Activated CD4-positive, alpha-beta T cell treated with anti-CD3 and anti-CD28 coated beads for 48 hours (primary cell): ENCODE results near the gene RNF5.

Experiments
- DNase-seq: peaks from one replicate; pipeline ENCODE4 v3.0.0-alpha.2; 2020

The RNF5 gene

DNA sequence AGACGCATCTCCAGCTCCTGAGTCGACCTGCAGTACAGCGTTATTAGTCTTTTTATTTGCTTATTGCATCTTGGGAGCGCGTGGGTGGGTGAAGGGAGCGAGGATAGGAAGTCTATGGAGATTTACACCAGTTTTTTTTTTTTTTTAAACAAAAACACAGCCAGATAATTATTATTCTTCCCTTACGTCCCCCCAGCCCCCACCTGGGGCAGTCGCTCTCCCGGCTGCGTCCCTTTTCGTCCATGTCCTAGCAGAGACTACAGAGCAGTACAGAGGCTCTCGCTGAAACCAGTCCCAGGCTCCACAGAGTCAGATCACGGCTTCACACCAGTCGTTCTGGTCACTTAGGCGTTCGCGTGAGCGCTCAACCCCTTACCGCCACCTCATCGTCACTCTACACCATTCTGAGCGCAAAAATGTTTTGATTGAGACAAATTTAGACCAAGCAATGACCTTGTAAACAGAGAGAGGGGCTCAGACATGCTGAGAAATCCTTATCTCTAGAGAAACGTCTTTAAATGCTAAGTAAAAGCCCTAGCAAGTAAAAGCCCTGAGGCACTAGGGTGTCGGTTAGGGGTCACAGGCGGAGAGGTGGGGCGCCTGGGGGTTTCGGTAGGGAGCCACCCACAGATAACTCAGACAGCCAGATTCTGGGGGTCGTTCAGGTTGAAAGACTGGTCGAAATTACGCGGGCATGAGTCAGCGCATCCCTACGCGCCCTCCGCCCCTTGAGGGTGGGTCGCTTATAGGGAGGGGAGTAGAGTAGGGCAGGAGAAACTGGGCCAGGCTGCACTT lies 25.2 kb upstream of the RNF5 start:
- DNase-seq, result no peak

DNA sequence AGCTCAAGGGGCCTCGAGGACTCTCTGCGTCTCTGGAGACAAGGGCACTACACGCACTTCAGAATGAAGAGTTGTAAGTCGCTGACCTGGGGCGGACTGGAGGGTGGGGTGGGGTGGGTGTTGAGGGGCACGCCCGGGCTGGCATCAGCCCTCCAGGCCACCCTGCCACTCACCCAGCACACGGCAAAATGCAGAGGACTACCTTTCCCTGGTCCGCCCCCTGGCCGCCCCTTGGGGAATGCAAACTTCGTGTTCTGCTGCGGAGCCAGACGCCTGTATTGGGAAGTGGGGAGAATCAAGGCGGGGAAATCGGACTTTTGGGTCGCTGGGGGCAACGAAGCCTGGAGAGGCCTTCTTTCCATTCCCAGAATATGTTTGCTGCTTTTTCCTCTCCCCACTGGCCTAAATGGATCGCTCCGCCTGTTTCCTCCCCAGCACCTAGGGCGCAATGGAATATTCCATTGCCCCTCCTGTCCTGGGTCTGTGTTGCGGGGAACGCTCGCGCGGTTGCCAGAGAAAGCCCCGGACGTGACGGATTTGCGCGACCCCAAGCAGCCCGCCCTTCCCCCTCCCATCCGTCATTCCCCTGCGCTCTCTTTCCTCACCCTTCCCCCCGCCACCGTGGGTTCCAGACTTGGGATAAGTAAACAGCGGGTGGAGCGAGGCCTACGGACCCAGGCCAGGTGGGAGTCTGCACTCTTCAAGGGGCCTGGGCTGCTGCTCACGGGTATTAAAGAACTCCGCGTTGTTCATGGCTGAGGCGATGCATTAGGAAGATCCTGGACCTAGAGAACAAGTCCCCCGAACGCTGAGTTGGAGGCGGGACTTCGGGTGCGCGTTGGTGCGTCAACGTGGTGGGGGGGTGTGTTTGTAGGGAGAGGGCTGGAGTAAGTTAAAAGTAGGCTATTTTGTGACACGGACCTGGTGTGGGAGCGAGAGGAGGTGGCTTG lies 24.4 kb upstream of the RNF5 start, which contains the start of gene PPT2:
PPT2 (plus strand) TSS at position 578 of the 950 bp plus-strand sequence. CDS start 454 bp downstream, outside the sequence.
- peak; percentile 86 for DNase-seq

DNA sequence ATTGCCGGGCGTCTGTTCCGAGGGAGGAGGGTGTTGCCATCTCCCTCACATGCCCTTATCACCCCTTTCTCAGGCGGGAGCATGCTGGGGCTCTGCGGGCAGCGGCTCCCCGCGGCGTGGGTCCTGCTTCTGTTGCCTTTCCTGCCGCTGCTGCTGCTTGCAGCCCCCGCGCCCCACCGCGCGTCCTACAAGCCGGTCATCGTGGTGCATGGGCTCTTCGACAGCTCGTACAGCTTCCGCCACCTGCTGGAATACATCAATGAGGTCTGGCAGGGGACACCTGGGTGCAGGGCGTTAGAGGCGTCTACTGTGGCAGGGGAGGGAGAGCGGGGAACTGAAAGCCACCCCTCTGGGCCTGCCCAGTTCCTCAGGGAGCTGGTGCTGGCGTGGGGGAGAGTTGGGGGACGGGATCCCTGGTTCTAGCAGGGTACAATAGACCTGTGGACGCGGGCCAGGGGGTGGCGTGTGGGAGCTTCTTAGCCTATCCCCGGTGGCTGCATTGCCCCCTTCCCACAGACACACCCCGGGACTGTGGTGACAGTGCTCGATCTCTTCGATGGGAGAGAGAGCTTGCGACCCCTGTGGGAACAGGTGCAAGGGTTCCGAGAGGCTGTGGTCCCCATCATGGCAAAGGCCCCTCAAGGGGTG lies 23.6 kb upstream of the RNF5 start:
- peak; percentile 70 for DNase-seq

- no peak for DNase-seq
These were observed 21.3 kb upstream of the RNF5 start for GRCh38 chr6:32156891-32157290.

GRCh38 chr6:32158052-32158451 lies 20.2 kb upstream of the RNF5 start:
- no peak for DNase-seq

DNA sequence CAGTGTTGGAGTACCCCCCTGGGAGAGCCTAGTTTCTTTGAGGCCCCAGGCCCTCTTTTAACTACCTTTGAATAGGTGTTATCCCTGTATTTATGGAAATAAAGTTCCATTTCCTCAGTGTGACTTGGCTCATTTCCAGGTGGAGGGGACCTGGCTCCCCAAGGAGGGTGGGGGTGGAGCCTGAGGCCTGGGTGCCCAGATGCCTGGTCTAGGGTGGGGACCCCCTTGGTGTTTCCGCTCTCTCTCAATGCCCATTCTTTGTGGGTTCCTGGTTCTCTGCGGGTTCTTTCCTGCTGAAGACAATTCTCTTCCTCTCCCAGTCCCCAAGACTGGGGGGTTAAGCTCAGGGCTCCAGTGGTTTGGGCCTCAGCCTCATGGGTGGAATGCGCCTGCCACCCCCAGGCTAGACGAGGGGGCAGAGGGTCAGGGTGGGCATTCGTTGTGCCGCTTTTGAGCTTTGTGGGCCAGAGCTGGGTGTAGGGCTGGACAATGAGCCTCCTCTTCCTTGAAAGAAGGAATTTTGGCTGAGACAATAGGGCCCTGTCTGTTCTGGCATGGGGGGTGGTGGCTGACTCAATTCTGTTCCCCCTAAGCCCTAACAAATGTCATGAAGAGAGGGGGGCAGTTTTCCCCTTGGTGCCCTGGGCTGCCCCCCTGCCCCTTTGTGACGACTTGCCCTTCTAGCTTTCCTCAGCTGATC lies 14.5 kb upstream of the RNF5 start:
- no peak for DNase-seq

DNA sequence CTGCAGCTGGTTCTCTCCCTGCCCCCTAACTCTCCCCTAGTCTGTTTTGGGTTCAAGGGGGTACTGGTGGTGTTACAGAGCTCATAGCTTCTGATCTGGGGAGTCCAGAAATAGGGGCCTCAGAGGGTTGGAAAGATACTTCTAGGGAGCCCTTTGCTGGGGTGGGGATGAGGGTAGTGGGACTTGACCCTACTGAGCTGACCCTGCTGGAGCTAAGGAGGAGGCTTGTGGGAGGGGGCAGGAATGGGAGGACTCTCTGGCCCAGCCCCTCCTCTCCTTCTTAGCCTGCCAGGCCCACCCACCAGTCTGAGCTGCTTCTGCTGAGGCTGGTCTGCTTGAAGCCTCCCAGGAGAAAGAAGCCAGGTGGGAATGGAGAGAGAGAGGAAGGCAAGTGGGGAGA lies 13.9 kb upstream of the RNF5 start, which contains the start of gene EGFL8:
EGFL8 (plus strand) TSS at position 301 of the 400 bp plus-strand sequence. CDS start 1,571 bp downstream, outside the sequence.
- no peak for DNase-seq

DNA sequence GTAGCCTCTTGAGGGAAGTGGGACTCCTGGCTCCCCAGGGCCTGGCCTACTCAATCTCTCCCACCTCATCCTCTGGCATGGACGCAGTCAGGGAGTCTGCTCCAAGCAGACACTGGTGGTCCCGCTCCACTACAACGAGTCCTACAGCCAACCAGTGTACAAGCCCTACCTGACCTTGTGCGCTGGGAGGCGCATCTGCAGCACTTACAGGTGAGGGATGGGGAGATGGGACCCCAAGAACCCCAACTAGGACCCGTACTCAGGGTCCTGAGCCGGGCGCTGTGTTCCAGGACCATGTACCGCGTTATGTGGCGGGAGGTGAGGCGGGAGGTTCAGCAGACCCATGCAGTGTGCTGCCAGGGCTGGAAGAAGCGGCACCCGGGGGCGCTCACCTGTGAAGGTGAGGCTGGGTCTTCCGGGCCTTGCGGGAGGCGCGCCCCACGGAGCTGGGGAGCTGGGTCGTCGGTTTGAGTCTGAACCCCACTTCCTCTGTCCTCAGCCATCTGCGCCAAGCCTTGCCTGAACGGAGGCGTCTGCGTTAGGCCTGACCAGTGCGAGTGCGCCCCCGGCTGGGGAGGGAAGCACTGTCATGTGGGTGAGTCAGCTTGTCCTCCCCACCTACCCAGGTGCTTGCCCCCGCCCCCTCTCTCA lies 11.7 kb upstream of the RNF5 start:
- DNase-seq, result no peak

- DNase-seq, result no peak
These were observed 10.9 kb upstream of the RNF5 start for GRCh38 chr6:32167154-32167760.

DNA sequence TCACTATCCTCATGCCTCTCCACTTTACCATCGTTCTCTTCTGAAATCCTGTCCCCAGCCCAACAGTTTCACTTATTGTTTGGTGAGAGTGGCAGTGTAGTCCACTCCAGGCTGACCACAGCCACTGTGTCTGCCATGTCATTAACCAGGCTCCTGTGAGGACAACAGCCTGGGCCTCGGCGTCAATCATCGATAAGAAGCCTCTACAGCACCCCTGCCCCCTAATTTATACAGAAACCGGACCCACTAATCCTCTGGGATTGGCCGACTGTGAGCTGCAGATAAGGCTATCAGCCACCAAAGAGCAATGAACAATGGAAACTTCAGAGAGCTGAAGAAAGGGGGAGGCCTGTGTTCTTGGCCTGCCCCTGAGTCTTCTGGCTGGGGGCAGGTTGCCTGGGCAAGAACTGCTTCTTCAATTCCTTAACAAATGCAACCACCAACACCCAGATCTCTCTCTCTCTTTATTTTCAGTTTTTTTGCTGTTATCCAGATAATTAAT lies 10.4 kb upstream of the RNF5 start:
- DNase-seq, result no peak

GRCh38 chr6:32168350-32168749 lies 9.9 kb upstream of the RNF5 start:
- DNase-seq, result no peak

GRCh38 chr6:32168807-32169591 lies 9.2 kb upstream of the RNF5 start:
- no peak for DNase-seq

GRCh38 chr6:32170294-32170693 lies 7.9 kb upstream of the RNF5 start:
- no peak for DNase-seq

DNA sequence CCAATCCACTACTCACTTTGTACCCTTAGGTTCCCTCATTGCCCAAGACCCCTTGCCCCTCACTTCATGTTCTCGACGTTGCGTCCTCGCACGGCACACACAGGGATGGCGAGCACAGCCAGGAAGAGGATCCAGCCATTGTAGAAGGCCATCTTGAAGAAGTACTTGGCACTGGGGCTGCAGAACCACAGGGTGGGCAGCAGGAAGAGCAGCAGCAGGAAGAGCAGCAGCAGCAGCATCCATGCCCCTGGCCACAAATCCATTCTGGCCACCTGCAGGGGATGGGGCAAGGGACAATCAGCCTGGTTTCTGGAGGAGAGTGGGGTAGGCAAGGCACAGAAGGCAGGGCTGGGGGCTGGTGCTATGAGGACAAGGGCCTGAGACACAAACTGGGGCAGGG lies 7.0 kb upstream of the RNF5 start:
- no peak for DNase-seq

- no peak for DNase-seq
These were observed 5.0 kb upstream of the RNF5 start for GRCh38 chr6:32173051-32173727.

GRCh38 chr6:32174416-32174815 lies 3.8 kb upstream of the RNF5 start:
- DNase-seq, result no peak

DNA sequence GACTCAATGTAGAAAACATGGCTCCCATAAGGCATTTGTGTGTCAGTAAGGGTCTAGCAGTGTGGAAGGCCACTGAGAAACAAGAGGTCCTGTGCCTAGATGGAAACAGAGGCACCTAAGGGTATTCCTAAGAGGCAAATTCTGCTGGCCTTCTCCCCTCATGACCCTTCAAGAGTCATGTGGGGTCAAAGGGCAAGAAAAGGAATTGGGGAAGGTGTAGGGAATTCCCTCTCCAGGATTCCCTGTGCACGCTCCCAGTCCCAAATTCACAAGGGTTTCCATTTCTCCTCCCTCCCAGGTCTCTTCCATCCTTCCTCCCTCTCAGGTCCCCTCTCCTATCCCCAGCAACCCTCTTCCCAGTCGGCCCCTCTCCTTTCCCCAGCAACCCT lies 2.9 kb upstream of the RNF5 start:
- no peak for DNase-seq

DNA sequence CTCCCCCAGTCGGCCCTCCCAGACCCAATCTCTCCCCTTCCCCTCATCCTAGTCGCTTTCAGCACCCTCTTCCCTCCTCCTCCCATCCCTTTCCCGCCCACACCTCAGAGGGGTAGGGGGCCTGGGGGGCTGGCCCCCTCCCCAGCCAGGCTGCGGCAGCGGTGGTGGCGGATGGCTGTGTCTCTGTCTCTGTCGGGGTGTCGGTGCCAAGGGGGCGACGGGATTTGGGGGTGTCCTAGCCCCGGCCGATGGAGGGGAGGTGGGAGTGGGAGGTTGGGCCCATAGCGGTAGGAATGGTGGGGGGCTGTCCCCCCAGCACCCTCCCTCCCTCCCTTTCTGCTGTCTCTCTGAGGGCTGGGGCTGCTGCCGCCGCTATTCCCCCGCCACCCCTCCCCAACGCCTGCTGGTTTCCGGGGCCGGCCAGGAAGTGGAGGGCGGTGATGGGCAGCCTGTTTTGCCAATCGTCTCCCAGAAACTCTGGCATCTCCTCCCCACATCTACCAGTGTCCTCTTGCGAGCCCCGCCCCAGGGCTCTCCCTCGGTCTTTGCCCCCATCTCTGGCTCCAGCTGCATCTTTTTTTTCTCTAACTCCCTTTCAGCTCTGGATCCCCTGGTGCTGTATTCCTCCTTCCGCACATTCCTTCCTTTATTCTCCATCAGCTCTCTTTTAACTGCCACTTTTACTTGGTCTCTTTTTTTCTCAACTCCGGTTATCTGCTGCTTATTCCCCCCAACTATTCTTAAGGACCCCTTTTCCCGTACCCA lies 2.3 kb upstream of the RNF5 start, which contains the start of gene AGPAT1:
AGPAT1 (minus strand) TSS at position 374 of the 765 bp plus-strand sequence. CDS start 4,588 bp downstream, outside the sequence.
- peak; percentile 98 for DNase-seq
